HG02970 (cell line): ENCODE data around the gene SCO1.
A peak's percentile ranks its signal among the peaks of the same experiment; 100 is the strongest.

Source experiments
- ATAC-seq: cut with Tn5 transposase; IDR thresholded peaks from one replicate; pipeline ENCODE4 v1.9.1; 2021; ENCODE audit warnings: mild to moderate bottlenecking, moderate library complexity, moderate number of reproducible peaks; ENCODE audit not compliant: unreplicated experiment, low FRiP score

Gene SCO1

GRCh38 chr17:10657879-10658278 lies 39.5 kb downstream of the SCO1 start:
- no peak for ATAC-seq

- no peak for ATAC-seq
Observed at GRCh38 chr17:10657148-10657547, 40.2 kb downstream of the SCO1 start, which contains the start of gene MYH3. TSS of gene MYH3 (minus strand) at chr17:10657309. CDS start at chr17:10655064, 2,245 bp downstream.

GRCh38 chr17:10653987-10654386 lies 43.3 kb downstream of the SCO1 start:
- ATAC-seq = no peak

GRCh38 chr17:10652984-10653659 lies 44.2 kb downstream of the SCO1 start:
- ATAC-seq = no peak

- no peak for ATAC-seq
Observed at GRCh38 chr17:10651927-10652326, 45.4 kb downstream of the SCO1 start.

- no peak for ATAC-seq
Observed at GRCh38 chr17:10649602-10650001, 47.7 kb downstream of the SCO1 start.

- ATAC-seq = no peak
Observed at GRCh38 chr17:10648956-10649355, 48.4 kb downstream of the SCO1 start.

GRCh38 chr17:10648381-10648780 lies 49.0 kb downstream of the SCO1 start:
- no peak for ATAC-seq

GRCh38 chr17:10646392-10646990 lies 50.8 kb downstream of the SCO1 start:
- no peak for ATAC-seq

- ATAC-seq = no peak
Observed at GRCh38 chr17:10640475-10640874, 56.9 kb downstream of the SCO1 start.

GRCh38 chr17:10638151-10638550 lies 59.2 kb downstream of the SCO1 start:
- ATAC-seq = no peak

- ATAC-seq = no peak
Observed at GRCh38 chr17:10635290-10635689, 62.0 kb downstream of the SCO1 start.

- peak; percentile 75 for ATAC-seq
Observed at GRCh38 chr17:10633738-10634379, 63.5 kb downstream of the SCO1 start.

GRCh38 chr17:10631701-10632100 lies 65.6 kb downstream of the SCO1 start:
- no peak for ATAC-seq

GRCh38 chr17:10631048-10631700 lies 66.2 kb downstream of the SCO1 start:
- ATAC-seq = no peak

- no peak for ATAC-seq
Observed at GRCh38 chr17:10629706-10630105, 67.6 kb downstream of the SCO1 start.

GRCh38 chr17:10628756-10629155 lies 68.6 kb downstream of the SCO1 start:
- no peak for ATAC-seq

GRCh38 chr17:10626390-10626789 lies 70.9 kb downstream of the SCO1 start:
- no peak for ATAC-seq

GRCh38 chr17:10624969-10625368 lies 72.4 kb downstream of the SCO1 start:
- ATAC-seq = no peak

GRCh38 chr17:10623737-10624338 lies 73.5 kb downstream of the SCO1 start:
- no peak for ATAC-seq
